Measurements from ENCODE around the gene DNAJC5G.
"Not testable (repeated sequence)": the region's sequence is repeated elsewhere in the genome, so short reads cannot be mapped to it uniquely, and the experiment has no call there.

DNAJC5G gene

GRCh38 chr2:27270670-27271069 lies 4.6 kb upstream of the DNAJC5G start:
- Histone ChIP-seq H3K27ac (ENCODE audit: extremely low read depth, low read depth, low read length) (no peak overlapping the region), H3K36me3 (ENCODE audit: control insufficient read depth in 2 of 2, insufficient read depth in 1 of 2, low read length in 2 of 2) (no peaks in the 10 kb centered on the region), H3K4me1 (ENCODE audit: control insufficient read depth, insufficient read depth, low read length) (no peaks in the 10 kb centered on the region), H3K4me3 (ENCODE audit: low read depth, low read length) (no peak overlapping the region), H3K9me3 (ENCODE audit: control insufficient read depth, insufficient read depth, low read depth, low read length) (no peaks in the 10 kb centered on the region)
- CTCF ChIA-PET: interaction anchor here (0.5 to 5.1 kb wide), 8 partner anchors 10 to 254 kb away, joined by 3 to 41 read pairs (median 4); partner anchors contain the start of genes KHK and TRIM54
- TF ChIP-seq KLF9 (tag by site-specific recombination; IDR thresholded peaks at IDR 0.05; ENCODE audit: low read depth): no peak
- TF ChIP-seq ZNF133 (tag by site-specific recombination; IDR thresholded peaks at IDR 0.05): no peak
- TF ChIP-seq, protein P1, sequence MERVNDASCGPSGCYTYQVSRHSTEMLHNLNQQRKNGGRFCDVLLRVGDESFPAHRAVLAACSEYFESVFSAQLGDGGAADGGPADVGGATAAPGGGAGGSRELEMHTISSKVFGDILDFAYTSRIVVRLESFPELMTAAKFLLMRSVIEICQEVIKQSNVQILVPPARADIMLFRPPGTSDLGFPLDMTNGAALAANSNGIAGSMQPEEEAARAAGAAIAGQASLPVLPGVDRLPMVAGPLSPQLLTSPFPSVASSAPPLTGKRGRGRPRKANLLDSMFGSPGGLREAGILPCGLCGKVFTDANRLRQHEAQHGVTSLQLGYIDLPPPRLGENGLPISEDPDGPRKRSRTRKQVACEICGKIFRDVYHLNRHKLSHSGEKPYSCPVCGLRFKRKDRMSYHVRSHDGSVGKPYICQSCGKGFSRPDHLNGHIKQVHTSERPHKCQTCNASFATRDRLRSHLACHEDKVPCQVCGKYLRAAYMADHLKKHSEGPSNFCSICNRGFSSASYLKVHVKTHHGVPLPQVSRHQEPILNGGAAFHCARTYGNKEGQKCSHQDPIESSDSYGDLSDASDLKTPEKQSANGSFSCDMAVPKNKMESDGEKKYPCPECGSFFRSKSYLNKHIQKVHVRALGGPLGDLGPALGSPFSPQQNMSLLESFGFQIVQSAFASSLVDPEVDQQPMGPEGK (tag by site-specific recombination; IDR thresholded peaks at IDR 0.05): no peak
- TF ChIP-seq ZNF239 (tag by site-specific recombination; IDR thresholded peaks at IDR 0.05): no peak
- peak; percentile 71 for TF ChIP-seq ZFHX2 (tag by site-specific recombination; conservative IDR thresholded peaks at IDR 0.05)
- peak; percentile 71 for TF ChIP-seq EGR2 (tag by site-specific recombination; IDR thresholded peaks at IDR 0.05; ENCODE audit: low read depth)
- TF ChIP-seq, protein P2, sequence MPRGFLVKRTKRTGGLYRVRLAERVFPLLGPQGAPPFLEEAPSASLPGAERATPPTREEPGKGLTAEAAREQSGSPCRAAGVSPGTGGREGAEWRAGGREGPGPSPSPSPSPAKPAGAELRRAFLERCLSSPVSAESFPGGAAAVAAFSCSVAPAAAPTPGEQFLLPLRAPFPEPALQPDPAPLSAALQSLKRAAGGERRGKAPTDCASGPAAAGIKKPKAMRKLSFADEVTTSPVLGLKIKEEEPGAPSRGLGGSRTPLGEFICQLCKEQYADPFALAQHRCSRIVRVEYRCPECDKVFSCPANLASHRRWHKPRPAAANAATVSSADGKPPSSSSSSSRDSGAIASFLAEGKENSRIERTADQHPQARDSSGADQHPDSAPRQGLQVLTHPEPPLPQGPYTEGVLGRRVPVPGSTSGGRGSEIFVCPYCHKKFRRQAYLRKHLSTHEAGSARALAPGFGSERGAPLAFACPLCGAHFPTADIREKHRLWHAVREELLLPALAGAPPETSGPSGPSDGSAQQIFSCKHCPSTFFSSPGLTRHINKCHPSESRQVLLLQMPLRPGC (tag by site-specific recombination; IDR thresholded peaks at IDR 0.05): no peak
- POLR2A ChIA-PET: interaction anchor here (0.6 to 0.8 kb wide), 2 partner anchors 11 to 91 kb away, joined by 3 to 6 read pairs; no protein-coding TSS in a partner anchor

- Histone ChIP-seq H3K4me1 (ENCODE audit: control insufficient read depth, insufficient read depth, low read length) (no peaks in the 10 kb centered on the region), H3K36me3 (ENCODE audit: control insufficient read depth in 2 of 2, insufficient read depth in 1 of 2, low read length in 2 of 2) (no peaks in the 10 kb centered on the region), H3K9me3 (ENCODE audit: control insufficient read depth, insufficient read depth, low read depth, low read length) (no peaks in the 10 kb centered on the region), H3K27ac (ENCODE audit: extremely low read depth, low read depth, low read length) (no peak overlapping the region), H3K4me3 (ENCODE audit: low read depth, low read length) (no peak overlapping the region)
- ChIA-PET POLR2A (no interaction called here), CTCF (interaction anchor here (0.8 to 5.1 kb wide), 7 partner anchors 9 to 255 kb away, joined by 3 to 41 read pairs (median 3); partner anchors contain the start of gene TRIM54)
- TF ChIP-seq ZNF132 (tag by site-specific recombination; IDR thresholded peaks at IDR 0.05; ENCODE audit: borderline replicate concordance): no peak
- TF ChIP-seq, protein P3, sequence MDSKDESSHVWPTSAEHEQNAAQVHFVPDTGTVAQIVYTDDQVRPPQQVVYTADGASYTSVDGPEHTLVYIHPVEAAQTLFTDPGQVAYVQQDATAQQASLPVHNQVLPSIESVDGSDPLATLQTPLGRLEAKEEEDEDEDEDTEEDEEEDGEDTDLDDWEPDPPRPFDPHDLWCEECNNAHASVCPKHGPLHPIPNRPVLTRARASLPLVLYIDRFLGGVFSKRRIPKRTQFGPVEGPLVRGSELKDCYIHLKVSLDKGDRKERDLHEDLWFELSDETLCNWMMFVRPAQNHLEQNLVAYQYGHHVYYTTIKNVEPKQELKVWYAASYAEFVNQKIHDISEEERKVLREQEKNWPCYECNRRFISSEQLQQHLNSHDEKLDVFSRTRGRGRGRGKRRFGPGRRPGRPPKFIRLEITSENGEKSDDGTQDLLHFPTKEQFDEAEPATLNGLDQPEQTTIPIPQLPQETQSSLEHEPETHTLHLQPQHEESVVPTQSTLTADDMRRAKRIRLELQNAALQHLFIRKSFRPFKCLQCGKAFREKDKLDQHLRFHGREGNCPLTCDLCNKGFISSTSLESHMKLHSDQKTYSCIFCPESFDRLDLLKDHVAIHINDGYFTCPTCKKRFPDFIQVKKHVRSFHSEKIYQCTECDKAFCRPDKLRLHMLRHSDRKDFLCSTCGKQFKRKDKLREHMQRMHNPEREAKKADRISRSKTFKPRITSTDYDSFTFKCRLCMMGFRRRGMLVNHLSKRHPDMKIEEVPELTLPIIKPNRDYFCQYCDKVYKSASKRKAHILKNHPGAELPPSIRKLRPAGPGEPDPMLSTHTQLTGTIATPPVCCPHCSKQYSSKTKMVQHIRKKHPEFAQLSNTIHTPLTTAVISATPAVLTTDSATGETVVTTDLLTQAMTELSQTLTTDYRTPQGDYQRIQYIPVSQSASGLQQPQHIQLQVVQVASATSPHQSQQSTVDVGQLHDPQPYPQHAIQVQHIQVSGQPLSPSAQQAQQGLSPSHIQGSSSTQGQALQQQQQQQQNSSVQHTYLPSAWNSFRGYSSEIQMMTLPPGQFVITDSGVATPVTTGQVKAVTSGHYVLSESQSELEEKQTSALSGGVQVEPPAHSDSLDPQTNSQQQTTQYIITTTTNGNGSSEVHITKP (tag by site-specific recombination; IDR thresholded peaks at IDR 0.05): peak; percentile 51; the same call in 1 of the 2 replicates
Observed at GRCh38 chr2:27271631-27272340, 3.4 kb upstream of the DNAJC5G start.

GRCh38 chr2:27272537-27273522 lies 2.4 kb upstream of the DNAJC5G start:
- ChIA-PET POLR2A (interaction anchor here (0.6 kb wide), 1 partner anchor 431 kb away, joined by 7 read pairs; no protein-coding TSS in a partner anchor), CTCF (interaction anchor here (0.7 to 5.1 kb wide), 7 partner anchors 8 to 634 kb away, joined by 3 to 41 read pairs (median 6); partner anchors contain the start of gene TRIM54)
- H3K27ac ChIP-seq (ENCODE audit: extremely low read depth, low read depth, low read length); H3K4me1 ChIP-seq (ENCODE audit: control insufficient read depth, insufficient read depth, low read length); H3K4me3 ChIP-seq (ENCODE audit: low read depth, low read length); H3K36me3 ChIP-seq (ENCODE audit: control insufficient read depth in 2 of 2, insufficient read depth in 1 of 2, low read length in 2 of 2); H3K9me3 ChIP-seq (ENCODE audit: control insufficient read depth, insufficient read depth, low read depth, low read length): not testable (repeated sequence)

All from HEK293 (cell line).